Effector memory CD4-positive, alpha-beta T cell (primary cell): ENCODE data around the gene TCEAL4.
"Not testable (repeated sequence)": the region's sequence is repeated elsewhere in the genome, so short reads cannot be mapped to it uniquely, and the experiment has no call there.

ENCODE experiments used
- DNase-seq, 3 donors: peaks; one replicate each; pipeline ENCODE4 v3.0.0-alpha.2; 2020
- H3K27ac ChIP-seq: 2 replicates; pipeline ENCODE4 v1.7.0; 2013; ENCODE audit warnings: mild to moderate bottlenecking, low read length, moderate library complexity; ENCODE audit not compliant: insufficient read depth, poor library complexity, severe bottlenecking
- H3K27me3 ChIP-seq: replicated peaks from 2 replicates; pipeline ENCODE4 v1.7.0; 2013; ENCODE audit warnings: mild to moderate bottlenecking, low read length; ENCODE audit not compliant: insufficient read depth, control insufficient read depth, poor library complexity, severe bottlenecking
- H3K36me3 ChIP-seq: 2 replicates; pipeline ENCODE4 v1.7.0; 2013; ENCODE audit warnings: mild to moderate bottlenecking, low read length, moderate library complexity; ENCODE audit not compliant: control insufficient read depth, insufficient read depth
- H3K4me1 ChIP-seq: 2 replicates; pipeline ENCODE4 v1.7.0; 2013; ENCODE audit warnings: low read length, mild to moderate bottlenecking; ENCODE audit not compliant: control insufficient read depth, insufficient read depth, poor library complexity, severe bottlenecking
- H3K4me3 ChIP-seq: 2 replicates; pipeline ENCODE4 v1.7.0; 2013; ENCODE audit warnings: low read length, low read depth, mild to moderate bottlenecking; ENCODE audit not compliant: insufficient read depth, poor library complexity, severe bottlenecking
- H3K9me3 ChIP-seq: 2 replicates; pipeline ENCODE4 v1.7.0; 2013; ENCODE audit warnings: mild to moderate bottlenecking, low read length, moderate library complexity; ENCODE audit not compliant: control insufficient read depth

Gene TCEAL4

DNA sequence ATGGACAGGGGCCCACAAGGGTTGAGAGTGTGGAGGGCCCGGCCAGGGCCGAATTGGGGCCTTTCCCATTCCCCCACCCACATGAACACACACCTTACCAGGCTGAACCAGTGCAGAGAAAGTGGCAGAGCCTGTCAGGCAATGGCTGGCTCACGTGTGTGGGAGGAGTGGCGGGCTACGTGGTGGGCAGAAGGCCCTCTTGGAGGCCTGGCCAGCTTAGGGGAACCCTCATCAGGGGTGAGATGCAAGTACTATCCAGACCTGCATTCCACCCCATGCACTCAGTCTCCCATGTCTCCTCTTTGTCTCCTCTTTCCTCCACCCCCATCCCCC, 965 bp downstream of the TCEAL4 start:
- Histone ChIP-seq H3K27me3 (no peaks in the 10 kb centered on the region), H3K4me3 (peak overlapping the region; percentile 72), H3K27ac (no peak overlapping the region), H3K9me3 (no peaks in the 10 kb centered on the region), H3K36me3 (no peaks in the 10 kb centered on the region), H3K4me1 (no peaks in the 10 kb centered on the region)
- no peak for DNase-seq

DNA sequence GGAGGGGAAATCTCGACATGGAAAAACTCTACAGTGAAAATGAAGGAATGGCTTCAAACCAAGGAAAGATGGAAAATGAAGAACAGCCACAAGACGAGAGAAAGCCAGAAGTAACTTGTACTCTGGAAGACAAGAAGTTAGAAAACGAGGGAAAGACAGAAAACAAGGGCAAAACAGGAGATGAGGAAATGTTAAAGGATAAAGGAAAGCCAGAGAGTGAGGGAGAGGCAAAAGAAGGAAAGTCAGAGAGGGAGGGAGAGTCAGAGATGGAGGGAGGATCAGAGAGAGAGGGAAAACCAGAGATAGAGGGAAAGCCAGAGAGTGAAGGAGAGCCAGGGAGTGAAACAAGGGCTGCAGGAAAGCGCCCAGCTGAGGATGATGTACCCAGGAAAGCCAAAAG, 1.3 kb downstream of the TCEAL4 start:
- Histone ChIP-seq H3K4me3 (no peak overlapping the region), H3K27me3 (no peaks in the 10 kb centered on the region), H3K27ac (no peak overlapping the region), H3K36me3 (no peaks in the 10 kb centered on the region), H3K9me3 (no peaks in the 10 kb centered on the region), H3K4me1 (no peaks in the 10 kb centered on the region)
- no peak for DNase-seq

DNA sequence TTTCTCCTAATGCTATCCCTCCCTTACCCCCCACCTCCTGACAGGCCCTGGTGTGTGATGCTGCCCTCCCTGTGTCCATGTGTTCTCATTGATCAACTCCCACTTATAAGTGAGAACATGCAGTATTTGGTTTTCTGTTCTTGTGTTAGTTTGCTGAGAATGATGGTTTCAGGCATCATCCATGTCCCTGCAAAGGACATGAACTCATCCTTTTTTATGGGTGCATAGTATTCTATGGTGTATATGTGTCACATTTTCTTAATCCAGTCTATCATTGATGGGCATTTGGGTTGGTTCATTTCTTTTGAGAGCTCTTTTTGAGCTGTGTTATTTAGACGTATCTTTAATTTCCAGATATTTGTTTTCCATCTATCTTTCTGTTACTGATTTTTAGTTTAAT, 7.0 kb downstream of the TCEAL4 start:
- not testable (repeated sequence) for H3K4me1 ChIP-seq, H3K27me3 ChIP-seq, H3K9me3 ChIP-seq, DNase-seq, H3K36me3 ChIP-seq, H3K27ac ChIP-seq, H3K4me3 ChIP-seq

DNA sequence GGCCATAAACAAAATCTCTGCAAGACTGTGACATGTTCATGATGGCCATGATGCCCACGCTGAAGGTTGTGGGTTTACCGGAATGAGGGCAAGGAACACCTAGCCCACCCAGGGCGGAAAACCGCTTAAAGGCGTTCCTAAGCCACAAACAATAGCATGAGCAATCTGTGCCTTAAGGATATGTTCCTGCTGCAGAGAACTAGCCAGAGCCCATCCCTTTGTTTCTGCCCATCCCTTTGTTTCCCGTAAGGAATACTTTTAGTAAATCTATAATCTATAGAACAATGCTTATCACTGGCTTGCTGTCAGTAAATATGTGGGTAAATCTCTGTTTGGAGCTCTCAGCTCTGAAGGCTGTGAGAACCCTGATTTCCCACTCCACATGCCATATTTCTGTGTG, 9.9 kb downstream of the TCEAL4 start:
- H3K4me3 ChIP-seq, DNase-seq, H3K9me3 ChIP-seq: not testable (repeated sequence)

DNA sequence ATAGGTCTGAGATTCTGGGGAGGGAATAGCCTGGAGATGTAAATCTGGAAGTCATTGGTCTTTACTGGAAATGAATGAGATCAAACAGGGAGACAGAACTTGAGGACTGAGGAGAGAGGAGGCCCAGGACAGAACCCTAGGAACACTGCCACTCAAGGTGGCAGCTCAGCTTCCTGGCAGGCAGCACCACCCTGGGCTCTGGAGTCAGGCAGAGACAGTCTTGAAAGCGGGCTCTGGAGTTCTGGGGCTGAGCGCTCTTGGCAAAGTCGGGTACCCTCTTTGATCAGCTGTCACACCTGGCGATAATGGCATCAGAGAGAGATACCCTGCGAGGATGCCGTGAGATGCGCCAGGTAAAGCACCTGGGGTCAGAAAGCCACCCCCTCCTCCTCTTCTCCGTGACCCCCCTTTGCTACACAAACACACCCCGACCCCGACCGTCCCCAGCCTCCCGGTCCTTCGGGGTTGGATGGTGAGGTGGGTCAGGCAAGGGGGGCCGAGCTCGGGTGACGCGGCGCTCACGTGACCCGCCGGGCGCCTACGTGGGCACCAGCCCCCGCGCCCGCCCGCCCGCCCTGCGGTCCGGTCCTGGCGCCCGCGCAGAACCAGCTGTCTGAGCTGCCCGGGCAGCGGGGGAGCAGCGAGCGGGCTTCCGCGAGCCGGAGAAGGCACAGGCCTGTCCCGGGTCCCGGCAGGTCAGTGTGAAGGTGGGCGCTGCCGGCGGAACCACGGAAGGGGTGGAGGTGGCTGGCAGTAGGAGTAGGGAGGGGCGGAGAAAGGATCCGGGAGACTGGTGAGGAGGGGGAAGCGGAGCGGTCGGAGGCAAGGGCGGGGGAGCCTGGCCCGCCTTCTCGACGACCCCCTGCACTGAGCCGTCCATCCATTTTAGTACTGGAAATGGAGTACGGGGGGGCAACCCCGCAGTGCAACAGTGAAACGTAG, 22.3 kb downstream of the TCEAL4 start, which contains the start of gene TCEAL3:
TCEAL3 (plus strand) TSS at position 600 of the 942 bp plus-strand sequence. CDS start 1,102 bp downstream, outside the sequence.
- Histone ChIP-seq H3K9me3 (no peaks in the 10 kb centered on the region), H3K36me3 (no peaks in the 10 kb centered on the region), H3K27ac (peak within 1 kb of the TSS; percentile 57), H3K4me1 (no peaks in the 10 kb centered on the region), H3K4me3 (peak within 1 kb of the TSS; percentile 57), H3K27me3 (no peaks in the 10 kb centered on the region)
- DNase-seq = peak in 2 of 3 donors; percentile 38 to 40

More for the DNA sequence above, 9.9 kb downstream of the TCEAL4 start:
- not testable (repeated sequence) for H3K27me3 ChIP-seq, H3K27ac ChIP-seq, H3K36me3 ChIP-seq, H3K4me1 ChIP-seq

DNA sequence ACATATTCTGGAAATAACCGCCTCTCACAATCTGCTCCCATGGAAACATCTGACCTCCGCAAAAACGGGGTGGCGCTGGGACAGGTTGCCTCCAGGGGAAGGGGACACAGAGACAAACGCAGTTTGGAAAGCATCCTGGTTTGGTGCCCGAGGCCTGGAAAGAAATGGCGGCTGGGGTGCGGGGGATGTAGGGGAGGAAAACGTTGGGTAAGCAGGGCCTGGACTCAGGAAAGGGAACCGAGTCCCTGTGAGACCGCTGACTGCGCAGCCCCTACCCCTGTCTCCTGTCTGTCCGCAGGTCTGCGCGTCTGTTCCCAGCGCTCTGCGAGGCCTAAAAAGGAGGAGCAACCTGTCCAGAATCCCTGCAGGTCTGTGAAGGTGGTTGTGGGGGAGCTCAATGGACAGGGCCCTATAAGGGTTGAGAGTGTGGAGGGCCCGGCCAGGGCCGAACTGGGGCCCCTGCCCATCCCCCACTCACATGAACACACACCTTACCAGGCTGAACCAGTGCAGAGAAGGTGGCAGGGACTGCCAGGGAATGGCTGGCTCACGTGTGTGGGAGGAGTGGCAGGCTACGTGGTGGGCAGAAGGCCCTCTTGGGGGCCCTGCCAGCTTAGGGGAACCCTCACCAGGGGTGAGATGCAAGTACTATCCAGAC, 23.1 kb downstream of the TCEAL4 start:
- Histone ChIP-seq H3K4me3 (peak overlapping the region; percentile 57), H3K4me1 (no peaks in the 10 kb centered on the region), H3K9me3 (no peaks in the 10 kb centered on the region), H3K27me3 (no peaks in the 10 kb centered on the region), H3K36me3 (no peaks in the 10 kb centered on the region), H3K27ac (peak overlapping the region; percentile 57)
- DNase-seq = no peak

- no peaks in the 10 kb centered on the region for H3K27me3 ChIP-seq
- no peak for DNase-seq
- no peaks in the 10 kb centered on the region for H3K36me3 ChIP-seq
- H3K4me3 ChIP-seq = no peak overlapping the region
- H3K4me1 ChIP-seq = no peaks in the 10 kb centered on the region
- no peak overlapping the region for H3K27ac ChIP-seq
- no peaks in the 10 kb centered on the region for H3K9me3 ChIP-seq
These were observed 25.0 kb downstream of the TCEAL4 start for GRCh38 chrX:103610282-103610681.

DNA sequence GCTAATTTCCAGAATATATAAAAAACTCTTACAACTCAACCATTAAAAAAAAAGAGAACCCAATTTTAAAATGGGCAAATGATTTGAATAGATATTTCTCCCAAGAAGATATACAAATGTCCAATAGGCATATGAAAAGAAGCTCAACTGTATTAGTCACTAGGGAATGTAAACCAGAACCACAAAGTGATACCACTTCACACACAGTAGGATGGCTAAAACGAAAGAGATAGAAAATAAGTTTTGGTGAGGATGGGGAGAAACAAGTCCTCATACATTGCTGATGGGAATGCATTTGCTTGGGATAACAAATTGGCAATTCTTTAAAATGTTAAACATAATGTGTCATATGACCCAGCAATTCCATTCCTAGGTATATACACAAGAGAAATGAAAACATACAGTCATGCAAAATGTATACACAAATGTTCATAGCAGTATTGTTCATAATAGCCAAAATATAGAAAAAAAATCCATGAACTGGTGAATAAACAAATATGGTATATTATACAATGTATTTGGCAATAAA, 28.1 kb downstream of the TCEAL4 start:
- Histone ChIP-seq H3K4me3 (no peak overlapping the region), H3K36me3 (no peaks in the 10 kb centered on the region), H3K27me3 (no peaks in the 10 kb centered on the region), H3K9me3 (no peaks in the 10 kb centered on the region), H3K4me1 (no peaks in the 10 kb centered on the region), H3K27ac (no peak overlapping the region)
- no peak for DNase-seq

GRCh38 chrX:103614999-103615398, 29.7 kb downstream of the TCEAL4 start:
- H3K27me3 ChIP-seq = no peaks in the 10 kb centered on the region
- no peaks in the 10 kb centered on the region for H3K4me1 ChIP-seq
- H3K4me3 ChIP-seq = no peak overlapping the region
- no peaks in the 10 kb centered on the region for H3K9me3 ChIP-seq
- DNase-seq = no peak
- H3K27ac ChIP-seq = no peak overlapping the region
- no peaks in the 10 kb centered on the region for H3K36me3 ChIP-seq
